Karpas-422 (cell line): Measurements from ENCODE around the gene TUB. TPM values are rescaled to one million over a fixed set of nuclear protein-coding genes. Genes with fewer than 3 reads are reported as not detected.

ENCODE experiments used
- DNase-seq: peaks from one replicate; pipeline ENCODE4 v3.0.0-alpha.2; 2015
- H2AFZ ChIP-seq: fragments of 200-600 bp; sonication (generic); 2 replicates; pipeline ENCODE4 v1.6.1; 2014; ENCODE audit warnings: antibody characterized with exemption, low read length, mixed read lengths
- H3K27ac ChIP-seq: fragments of 200-600 bp; sonication (generic); 2 replicates; pipeline ENCODE4 v1.5.1; 2014; ENCODE audit warnings: mild to moderate bottlenecking, low read length, moderate library complexity
- H3K27me3 ChIP-seq: fragments of 200-600 bp; sonication (generic); 2 replicates; pipeline ENCODE4 v1.6.1; 2014; ENCODE audit warnings: low read length, mixed read lengths
- H3K36me3 ChIP-seq: fragments of 200-600 bp; sonication (generic); 2 replicates; pipeline ENCODE4 v1.6.1; 2014; ENCODE audit warnings: low read length, mixed read lengths; ENCODE audit not compliant: insufficient read depth
- H3K4me1 ChIP-seq: fragments of 200-600 bp; sonication (generic); 2 replicates; pipeline ENCODE4 v1.6.1; 2014; ENCODE audit warnings: mild to moderate bottlenecking, low read length, mixed read lengths
- H3K4me2 ChIP-seq: fragments of 200-600 bp; sonication (generic); 2 replicates; pipeline ENCODE4 v1.6.1; 2014; ENCODE audit warnings: low read length, low read depth, mild to moderate bottlenecking; ENCODE audit not compliant: poor library complexity, severe bottlenecking
- H3K4me3 ChIP-seq: fragments of 200-600 bp; sonication (generic); 2 replicates; pipeline ENCODE4 v1.5.1; 2014; ENCODE audit warnings: mild to moderate bottlenecking, antibody characterized with exemption, low read length, mixed read lengths
- H3K79me2 ChIP-seq: fragments of 200-600 bp; sonication (generic); 2 replicates; pipeline ENCODE4 v1.6.1; 2014; ENCODE audit warnings: mild to moderate bottlenecking, low read length, mixed read lengths
- H3K9ac ChIP-seq: fragments of 200-600 bp; sonication (generic); 2 replicates; pipeline ENCODE4 v1.6.0; 2014; ENCODE audit warnings: low read length
- H3K9me2 ChIP-seq: fragments of 200-600 bp; sonication (generic), shearing (Covaris generic); replicated peaks from 2 replicates; pipeline ENCODE4 v1.6.0; 2014; ENCODE audit warnings: mild to moderate bottlenecking, low read length, moderate library complexity; ENCODE audit not compliant: insufficient read depth
- H3K9me3 ChIP-seq: fragments of 300-700, 200-600 bp; sonication (generic); 2 replicates; pipeline ENCODE4 v1.6.1; 2014; ENCODE audit warnings: low read length, mixed read lengths
- H4K20me1 ChIP-seq: fragments of 200-600 bp; sonication (generic); 2 replicates; pipeline ENCODE4 v1.6.1; 2014; ENCODE audit warnings: mild to moderate bottlenecking, antibody characterized with exemption, low read length, low read depth; ENCODE audit not compliant: insufficient read depth
- total RNA-seq: library from RNA; depleted of rRNA; stranded (reverse); fragments of >200 nt; shearing (Covaris generic); gene quantifications from 2 replicates; pipeline ENCODE4 v1.2.3, GENCODE V29; 2014; ENCODE audit warnings: low replicate concordance; rRNA removed

Gene TUB
- total RNA-seq, 1 experiment from 2014 or later: not detected

- H2AFZ ChIP-seq: no peak overlapping the region
- DNase-seq: no peak
- H3K36me3 ChIP-seq: no peaks in the 10 kb centered on the region
- H3K9me3 ChIP-seq: no peaks in the 10 kb centered on the region
- H3K9ac ChIP-seq: no peak overlapping the region
- no peak overlapping the region for H3K27ac ChIP-seq
- no peak overlapping the region for H3K4me3 ChIP-seq
- H4K20me1 ChIP-seq: no peaks in the 10 kb centered on the region
- H3K4me1 ChIP-seq: no peaks in the 10 kb centered on the region
- no peak overlapping the region for H3K4me2 ChIP-seq
- no peaks in the 10 kb centered on the region for H3K27me3 ChIP-seq
- H3K79me2 ChIP-seq: no peaks in the 10 kb centered on the region
- H3K9me2 ChIP-seq: no peaks in the 10 kb centered on the region
Measured at GRCh38 chr11:8138526-8138925, 57.5 kb downstream of the TUB start.

DNA sequence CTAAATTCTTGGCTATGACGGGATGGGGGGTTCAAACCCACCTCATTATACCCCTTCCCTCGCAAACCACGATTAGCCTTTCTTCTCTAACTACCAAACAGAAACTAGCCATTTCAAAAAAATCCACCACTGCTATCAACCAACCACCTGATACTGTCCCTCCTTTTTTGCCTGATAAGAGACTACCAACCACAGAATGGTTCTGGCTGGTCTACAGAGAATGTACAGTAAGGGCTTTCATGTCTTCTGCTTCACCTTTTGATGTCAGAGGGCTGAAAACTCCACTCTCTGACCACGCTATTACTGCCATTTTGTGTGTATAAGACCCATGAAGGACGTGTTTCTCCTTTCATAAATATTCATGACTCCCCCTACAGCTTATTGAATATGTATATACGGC lies 68.7 kb downstream of the TUB start:
- Histone ChIP-seq H3K4me2 (no peak overlapping the region), H3K9me2 (no peaks in the 10 kb centered on the region), H4K20me1 (no peaks in the 10 kb centered on the region)

More for the DNA sequence above, 68.7 kb downstream of the TUB start:
- DNase-seq: no peak
- no peaks in the 10 kb centered on the region for H3K9me3 ChIP-seq
- no peaks in the 10 kb centered on the region for H3K4me1 ChIP-seq
- H3K27ac ChIP-seq: no peak overlapping the region
- H3K27me3 ChIP-seq: no peaks in the 10 kb centered on the region
- no peak overlapping the region for H3K4me3 ChIP-seq
- no peaks in the 10 kb centered on the region for H3K79me2 ChIP-seq
- no peak overlapping the region for H3K9ac ChIP-seq
- H2AFZ ChIP-seq: no peak overlapping the region
- H3K36me3 ChIP-seq: no peaks in the 10 kb centered on the region

Other genes starting within 250 kb of the TUB start
- gene OR10A6, start 149.9 kb upstream of the TUB start, total RNA-seq: not detected in 2 replicates
- not detected in 2 replicates for gene OR10A3, start 139.5 kb upstream of the TUB start, total RNA-seq
- gene NLRP10, start 115.8 kb upstream of the TUB start, total RNA-seq: not detected in 2 replicates
- gene EIF3F, start 93.9 kb upstream of the TUB start, total RNA-seq: 374 and 767 TPM in 2 replicates
- not detected in 2 replicates for gene RIC3, start 87.8 kb downstream of the TUB start, total RNA-seq
- not detected in 2 replicates for gene LMO1, start 182.7 kb downstream of the TUB start, total RNA-seq